Kidney (tissue), 14 donors: ENCODE data around the gene HOXB1. TPM values are rescaled to one million over a fixed set of nuclear protein-coding genes. Genes with fewer than 3 reads are reported as not detected.

Source experiments
- DNase-seq, 5 donors: peaks; one replicate each; pipeline ENCODE4 v3.0.0-alpha.2; 2013 to 2020
- FAIRE-seq: peaks from 2 replicates; lab custom pipeline; 2012; peaks lifted over from hg19 to GRCh38; lab: Jason Lieb, UNC
- H3K27ac ChIP-seq, 2 donors: one replicate each; pipeline ENCODE4 v1.7.0; 2013; ENCODE audit warnings: low read depth in 2 of 2, low read length in 2 of 2, inconsistent platforms in 1 of 2
- H3K27me3 ChIP-seq: one replicate; pipeline ENCODE4 v1.7.1; 2013; ENCODE audit warnings: low read length, inconsistent platforms; ENCODE audit not compliant: control insufficient read depth, insufficient read depth
- H3K36me3 ChIP-seq, 3 donors: one replicate each; pipeline versions ENCODE4 v1.7.0 to v1.7.1; 2013; ENCODE audit warnings: low read length in 3 of 3, control low read depth in 1 of 3, inconsistent platforms in 1 of 3; ENCODE audit not compliant: insufficient read depth in 3 of 3, control insufficient read depth in 2 of 3
- H3K4me1 ChIP-seq, 3 donors: one replicate each; pipeline versions ENCODE4 v1.7.0 to v1.7.1; 2013; ENCODE audit warnings: low read length in 3 of 3, inconsistent platforms in 1 of 3, low read depth in 1 of 3; ENCODE audit not compliant: control insufficient read depth in 2 of 3, insufficient read depth in 2 of 3
- H3K4me3 ChIP-seq, 3 donors: one replicate each; pipeline versions ENCODE4 v1.7.0 to v1.8.1; 2013; ENCODE audit warnings: low read length in 3 of 3, control low read depth in 1 of 3, inconsistent platforms in 1 of 3
- H3K9ac ChIP-seq, 3 donors: one replicate each; pipeline versions ENCODE4 v1.7.0 to v1.7.1; 2013; ENCODE audit warnings: low read length in 3 of 3, control low read depth in 1 of 3, inconsistent platforms in 1 of 3
- H3K9me3 ChIP-seq, 3 donors: one replicate each; pipeline versions ENCODE4 v1.7.0 to v1.7.1; 2013; ENCODE audit warnings: low read length in 3 of 3, control low read depth in 1 of 3, inconsistent platforms in 1 of 3; ENCODE audit not compliant: control insufficient read depth in 2 of 3, insufficient read depth in 1 of 3
- CTCF ChIP-seq: IDR thresholded peaks from 3 replicates; pipeline ENCODE4 v1.5.1; 2012; ENCODE audit warnings: mild to moderate bottlenecking, moderate library complexity, borderline replicate concordance; ENCODE audit not compliant: insufficient read depth; ENCODE audit errors: extremely low read depth
- intact Hi-C: fragments of 100-400 bp; cut with DNase I; formaldehyde crosslinking; loops from one replicate; pipeline ENCODE4 v1.11.1; 2022
- polyA plus RNA-seq: library from polyadenylated mRNA; stranded (reverse); fragments of 350-450 nt; fragmentation: Illumina TruSeq; extraction: RNeasy Lipid Tissue Mini Kit (QIAGEN cat#74804); gene quantifications from one replicate; pipeline ENCODE4 v1.2.3, GENCODE V29; 2014; ENCODE audit warnings: low read depth, low replicate concordance; ENCODE audit not compliant: insufficient read depth
- total RNA-seq: library from RNA; stranded (reverse); fragmentation: NEBNext Ultra II Directional; extraction: Animal tissue kit (Norgen Biotek cat#: 25700); gene quantifications from one replicate; pipeline ENCODE4 v1.2.1, GENCODE V29; 2021
- donor health status: control.
- donor health status: control.
- donor health status: control.
- donor health status: control.
- donor health status: control.
- donor health status: DM: yes; HTN: yes; CAD: no.
- donor health status: Normal renal cell carcinoma (clear cell type).

The HOXB1 gene
- total and polyA plus RNA-seq, 2 donors from 2014 or later, result not detected

GRCh38 chr17:48532261-48532660, 1.4 kb upstream of the HOXB1 start:
- no peaks in the 10 kb centered on the region for H3K9me3 ChIP-seq
- no peak for TF ChIP-seq CTCF
- H3K4me3 ChIP-seq, result no peak overlapping the region
- intact Hi-C loops, result no loop called here
- H3K4me1 ChIP-seq, result peaks cover 3 to 4% (median 3%) of the 10 kb centered on the region in 3 donors
- H3K27me3 ChIP-seq, result no peaks in the 10 kb centered on the region
- H3K9ac ChIP-seq, result no peak overlapping the region
- no peaks in the 10 kb centered on the region for H3K36me3 ChIP-seq
- no peak for FAIRE-seq
- H3K27ac ChIP-seq, result no peak overlapping the region
- DNase-seq, result no peak

- TF ChIP-seq CTCF, result no peak
- no peaks in the 10 kb centered on the region for H3K27me3 ChIP-seq
- intact Hi-C loops, result no loop called here
Measured at GRCh38 chr17:48530208-48530886, 464 bp downstream of the HOXB1 start.

GRCh38 chr17:48529683-48530009, 1.2 kb downstream of the HOXB1 start:
- intact Hi-C loops, result no loop called here
- Histone ChIP-seq H3K27me3 (no peaks in the 10 kb centered on the region), H3K9me3 (no peaks in the 10 kb centered on the region), H3K9ac (no peak overlapping the region), H3K36me3 (no peaks in the 10 kb centered on the region), H3K27ac (no peak overlapping the region), H3K4me1 (peaks cover 3 to 4% (median 3%) of the 10 kb centered on the region in 3 donors), H3K4me3 (no peak overlapping the region)
- DNase-seq (peak in 1 of 5 donors; percentile 52), FAIRE-seq (no peak)
- no peak for TF ChIP-seq CTCF

More at GRCh38 chr17:48530208-48530886, 464 bp downstream of the HOXB1 start:
- H3K36me3 ChIP-seq, result no peaks in the 10 kb centered on the region
- H3K4me1 ChIP-seq, result peaks cover 3 to 4% (median 3%) of the 10 kb centered on the region in 3 donors
- no peak overlapping the region for H3K27ac ChIP-seq
- no peak overlapping the region for H3K4me3 ChIP-seq
- no peak for FAIRE-seq
- no peak overlapping the region for H3K9ac ChIP-seq
- no peaks in the 10 kb centered on the region for H3K9me3 ChIP-seq
- DNase-seq, result peak in 1 of 5 donors; percentile 50
